SK-N-SH treated with all-trans-retinoic acid at 6 μM for 48 hours (cell line): Measurements from ENCODE around the gene RBM45.

ENCODE experiments used
- ATAC-seq: fragments of 200-7000 bp; cut with Tn5 transposase; 3 replicates; pipeline ENCODE4 v1.9.1; 2020; ENCODE audit warnings: mild to moderate bottlenecking, moderate library complexity
- BACH2 ChIP-seq: fragments of 250-450 bp; sonication (Bioruptor Pico); IDR thresholded peaks from 2 replicates; pipeline ENCODE4 v1.9.0; 2021; ENCODE audit warnings: mild to moderate bottlenecking, borderline replicate concordance
- CSDC2 ChIP-seq: fragments of 250-450 bp; sonication (Bioruptor Pico); IDR thresholded peaks from 2 replicates; pipeline ENCODE4 v1.5.0; 2020; ENCODE audit warnings: mild to moderate bottlenecking, moderate library complexity
- ESRRG ChIP-seq: fragments of 250-450 bp; sonication (Bioruptor Pico); IDR thresholded peaks from 2 replicates; pipeline ENCODE4 v1.6.1; 2021; ENCODE audit warnings: mild to moderate bottlenecking
- GLIS3 ChIP-seq: fragments of 250-450 bp; sonication (Bioruptor Pico); IDR thresholded peaks from 2 replicates; pipeline ENCODE4 v1.5.0; 2020; ENCODE audit warnings: mild to moderate bottlenecking, moderate library complexity
- ISL1 ChIP-seq: fragments of 250-450 bp; sonication (Bioruptor Pico); IDR thresholded peaks from 2 replicates; pipeline ENCODE4 v2.1.2; 2022; ENCODE audit warnings: mild to moderate bottlenecking, moderate library complexity
- OSR1 ChIP-seq: fragments of 250-450 bp; sonication (Bioruptor Pico); IDR thresholded peaks from 2 replicates; pipeline ENCODE4 v1.8.0; 2022; ENCODE audit warnings: moderate library complexity, mild to moderate bottlenecking, inconsistent platforms
- PPARA ChIP-seq: fragments of 250-450 bp; sonication (Bioruptor Pico); IDR thresholded peaks from 2 replicates; pipeline ENCODE4 v1.5.0; 2020; ENCODE audit warnings: mild to moderate bottlenecking, borderline replicate concordance
- RARB ChIP-seq: fragments of 250-450 bp; sonication (Bioruptor Pico); IDR thresholded peaks from 2 replicates; pipeline ENCODE4 v1.8.0; 2021; ENCODE audit warnings: mild to moderate bottlenecking, moderate library complexity
- SNAI2 ChIP-seq: fragments of 250-450 bp; sonication (Bioruptor Pico); IDR thresholded peaks from 2 replicates; pipeline ENCODE4 v1.5.0; 2020; ENCODE audit warnings: mild to moderate bottlenecking, moderate library complexity
- TCF4 ChIP-seq: fragments of 250-450 bp; sonication (Bioruptor Pico); IDR thresholded peaks from 2 replicates; pipeline ENCODE4 v1.8.0; 2021; ENCODE audit warnings: mild to moderate bottlenecking, moderate library complexity, borderline replicate concordance
- TOX ChIP-seq: fragments of 250-450 bp; sonication (Bioruptor Pico); IDR thresholded peaks from 2 replicates; pipeline ENCODE4 v1.8.0; 2021; ENCODE audit warnings: mild to moderate bottlenecking, moderate library complexity, borderline replicate concordance
- ZC3H10 ChIP-seq: fragments of 250-450 bp; sonication (Bioruptor Pico); IDR thresholded peaks from 2 replicates; pipeline ENCODE4 v1.5.1; 2021; ENCODE audit warnings: mild to moderate bottlenecking, moderate library complexity
- ZFP3 ChIP-seq: fragments of 250-450 bp; sonication (Bioruptor Pico); IDR thresholded peaks from 2 replicates; pipeline ENCODE4 v1.5.0; 2020; ENCODE audit warnings: mild to moderate bottlenecking, moderate library complexity
- ZFP30 ChIP-seq: fragments of 450-650 bp; formaldehyde crosslinking; IDR thresholded peaks from 2 replicates; pipeline ENCODE4 v1.5.0; 2022; ENCODE audit warnings: mild to moderate bottlenecking, moderate library complexity
- ZNF565 ChIP-seq: fragments of 450-650 bp; formaldehyde crosslinking; conservative IDR thresholded peaks from 2 replicates; pipeline ENCODE4 v1.5.0; 2020; ENCODE audit warnings: low read depth, mild to moderate bottlenecking, moderate library complexity
- ZNF70 ChIP-seq: fragments of 450-650 bp; formaldehyde crosslinking; IDR thresholded peaks from 2 replicates; pipeline ENCODE4 v1.5.0; 2020; ENCODE audit warnings: mild to moderate bottlenecking, moderate library complexity
- ZNF8 ChIP-seq: fragments of 450-650 bp; formaldehyde crosslinking; IDR thresholded peaks from 2 replicates; pipeline ENCODE4 v1.5.0; 2020; ENCODE audit warnings: mild to moderate bottlenecking, moderate library complexity
- TF ChIP-seq, protein P1 (sequence below): fragments of 250-450 bp; sonication (Bioruptor Pico); IDR thresholded peaks from 2 replicates; pipeline ENCODE4 v1.5.1; 2021; ENCODE audit warnings: mild to moderate bottlenecking, moderate library complexity
- TF ChIP-seq, protein P2 (sequence below): fragments of 250-450 bp; sonication (Bioruptor Pico); IDR thresholded peaks from 2 replicates; pipeline ENCODE4 v1.5.0; 2020; ENCODE audit warnings: mild to moderate bottlenecking, moderate library complexity
- TF ChIP-seq, protein P3 (sequence below): fragments of 250-450 bp; sonication (Bioruptor Pico); IDR thresholded peaks from 2 replicates; pipeline ENCODE4 v1.8.0; 2020; ENCODE audit warnings: mild to moderate bottlenecking, moderate library complexity, borderline replicate concordance
- TF ChIP-seq, protein P4 (sequence below): fragments of 250-450 bp; sonication (Bioruptor Pico); IDR thresholded peaks from 2 replicates; pipeline ENCODE4 v1.5.1; 2020; ENCODE audit warnings: low read depth, mild to moderate bottlenecking, moderate library complexity

RBM45 gene

DNA sequence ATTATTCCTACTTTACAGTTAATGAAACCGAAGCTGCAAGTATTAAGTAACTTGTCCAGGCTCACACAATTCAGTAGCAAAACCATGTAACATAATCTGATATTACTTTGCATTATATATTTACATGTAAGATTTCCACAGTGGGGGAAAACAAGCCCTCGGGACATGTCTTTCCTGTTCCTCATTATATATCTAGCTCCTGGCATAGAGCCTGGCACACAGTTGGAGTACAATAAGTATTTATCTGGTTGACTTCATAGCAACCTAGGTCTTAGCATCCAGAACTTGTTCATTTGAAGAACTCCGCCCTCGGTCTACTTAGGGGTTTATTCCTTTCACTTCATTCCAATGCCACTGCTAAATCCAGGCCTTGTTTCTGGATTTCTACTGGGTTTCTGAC is 1.6 kb upstream of the RBM45 start:
- ATAC-seq, result no peak
- TF ChIP-seq ISL1 (no peak), ESRRG (no peak), ZFP3 (CRISPR knock-in tag) (no peak), SNAI2 (CRISPR knock-in tag) (no peak), TCF4 (CRISPR knock-in tag) (no peak)
- TF ChIP-seq, protein P1, sequence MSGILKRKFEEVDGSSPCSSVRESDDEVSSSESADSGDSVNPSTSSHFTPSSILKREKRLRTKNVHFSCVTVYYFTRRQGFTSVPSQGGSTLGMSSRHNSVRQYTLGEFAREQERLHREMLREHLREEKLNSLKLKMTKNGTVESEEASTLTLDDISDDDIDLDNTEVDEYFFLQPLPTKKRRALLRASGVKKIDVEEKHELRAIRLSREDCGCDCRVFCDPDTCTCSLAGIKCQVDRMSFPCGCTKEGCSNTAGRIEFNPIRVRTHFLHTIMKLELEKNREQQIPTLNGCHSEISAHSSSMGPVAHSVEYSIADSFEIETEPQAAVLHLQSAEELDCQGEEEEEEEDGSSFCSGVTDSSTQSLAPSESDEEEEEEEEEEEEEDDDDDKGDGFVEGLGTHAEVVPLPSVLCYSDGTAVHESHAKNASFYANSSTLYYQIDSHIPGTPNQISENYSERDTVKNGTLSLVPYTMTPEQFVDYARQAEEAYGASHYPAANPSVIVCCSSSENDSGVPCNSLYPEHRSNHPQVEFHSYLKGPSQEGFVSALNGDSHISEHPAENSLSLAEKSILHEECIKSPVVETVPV, result no peak
- TF ChIP-seq, protein P2, sequence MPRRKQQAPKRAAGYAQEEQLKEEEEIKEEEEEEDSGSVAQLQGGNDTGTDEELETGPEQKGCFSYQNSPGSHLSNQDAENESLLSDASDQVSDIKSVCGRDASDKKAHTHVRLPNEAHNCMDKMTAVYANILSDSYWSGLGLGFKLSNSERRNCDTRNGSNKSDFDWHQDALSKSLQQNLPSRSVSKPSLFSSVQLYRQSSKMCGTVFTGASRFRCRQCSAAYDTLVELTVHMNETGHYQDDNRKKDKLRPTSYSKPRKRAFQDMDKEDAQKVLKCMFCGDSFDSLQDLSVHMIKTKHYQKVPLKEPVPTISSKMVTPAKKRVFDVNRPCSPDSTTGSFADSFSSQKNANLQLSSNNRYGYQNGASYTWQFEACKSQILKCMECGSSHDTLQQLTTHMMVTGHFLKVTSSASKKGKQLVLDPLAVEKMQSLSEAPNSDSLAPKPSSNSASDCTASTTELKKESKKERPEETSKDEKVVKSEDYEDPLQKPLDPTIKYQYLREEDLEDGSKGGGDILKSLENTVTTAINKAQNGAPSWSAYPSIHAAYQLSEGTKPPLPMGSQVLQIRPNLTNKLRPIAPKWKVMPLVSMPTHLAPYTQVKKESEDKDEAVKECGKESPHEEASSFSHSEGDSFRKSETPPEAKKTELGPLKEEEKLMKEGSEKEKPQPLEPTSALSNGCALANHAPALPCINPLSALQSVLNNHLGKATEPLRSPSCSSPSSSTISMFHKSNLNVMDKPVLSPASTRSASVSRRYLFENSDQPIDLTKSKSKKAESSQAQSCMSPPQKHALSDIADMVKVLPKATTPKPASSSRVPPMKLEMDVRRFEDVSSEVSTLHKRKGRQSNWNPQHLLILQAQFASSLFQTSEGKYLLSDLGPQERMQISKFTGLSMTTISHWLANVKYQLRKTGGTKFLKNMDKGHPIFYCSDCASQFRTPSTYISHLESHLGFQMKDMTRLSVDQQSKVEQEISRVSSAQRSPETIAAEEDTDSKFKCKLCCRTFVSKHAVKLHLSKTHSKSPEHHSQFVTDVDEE, result no peak
- TF ChIP-seq, all 23 proteins: peak for 0

DNA sequence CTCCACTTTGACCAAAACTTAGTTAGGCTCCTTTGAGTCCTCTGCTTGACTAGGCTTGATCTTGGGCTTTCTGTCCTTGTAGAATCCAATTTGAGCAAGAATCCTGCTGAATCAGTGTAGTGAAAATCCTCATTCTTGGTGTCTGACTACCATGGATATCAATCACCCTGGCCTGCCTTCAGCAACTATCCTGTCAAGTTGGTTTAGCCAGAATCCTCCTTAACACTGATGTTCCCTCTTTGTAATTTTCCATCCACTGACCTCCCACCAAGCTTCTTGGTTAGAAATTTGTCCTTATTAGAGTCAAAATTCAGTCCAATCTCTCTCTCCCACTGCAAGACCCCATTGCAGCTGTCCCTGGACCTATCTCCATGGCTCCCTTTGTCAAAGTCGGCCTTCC is 494 bp upstream of the RBM45 start:
- TF ChIP-seq TOX, result no peak
- TF ChIP-seq ZNF8, result no peak
- TF ChIP-seq, all 23 proteins: peak for 0
- no peak for ATAC-seq

DNA sequence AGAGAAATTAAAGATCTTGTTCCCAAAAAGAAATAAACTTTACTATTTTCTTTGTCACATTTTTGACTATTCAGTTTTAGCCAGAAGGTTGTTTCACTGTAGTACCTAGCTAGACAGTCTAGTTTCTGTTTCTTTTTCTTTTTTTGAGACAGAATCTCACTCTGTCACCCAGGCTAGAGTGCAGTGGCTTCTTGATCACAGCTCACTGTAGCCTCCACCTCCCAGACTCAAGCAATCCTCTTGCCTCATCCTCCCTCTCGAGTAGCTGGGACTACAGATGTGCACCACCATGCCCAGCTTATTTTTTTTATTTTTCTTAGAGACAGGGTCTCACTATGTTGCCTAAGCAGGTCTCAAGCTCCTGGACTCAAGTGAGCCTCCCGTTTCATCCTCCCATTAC is 2.2 kb downstream of the RBM45 start:
- ATAC-seq, result no peak
- no peak for TF ChIP-seq TOX
- no peak for TF ChIP-seq ZNF70 (CRISPR knock-in tag)
- no peak for TF ChIP-seq SNAI2 (CRISPR knock-in tag)
- TF ChIP-seq, protein P3, sequence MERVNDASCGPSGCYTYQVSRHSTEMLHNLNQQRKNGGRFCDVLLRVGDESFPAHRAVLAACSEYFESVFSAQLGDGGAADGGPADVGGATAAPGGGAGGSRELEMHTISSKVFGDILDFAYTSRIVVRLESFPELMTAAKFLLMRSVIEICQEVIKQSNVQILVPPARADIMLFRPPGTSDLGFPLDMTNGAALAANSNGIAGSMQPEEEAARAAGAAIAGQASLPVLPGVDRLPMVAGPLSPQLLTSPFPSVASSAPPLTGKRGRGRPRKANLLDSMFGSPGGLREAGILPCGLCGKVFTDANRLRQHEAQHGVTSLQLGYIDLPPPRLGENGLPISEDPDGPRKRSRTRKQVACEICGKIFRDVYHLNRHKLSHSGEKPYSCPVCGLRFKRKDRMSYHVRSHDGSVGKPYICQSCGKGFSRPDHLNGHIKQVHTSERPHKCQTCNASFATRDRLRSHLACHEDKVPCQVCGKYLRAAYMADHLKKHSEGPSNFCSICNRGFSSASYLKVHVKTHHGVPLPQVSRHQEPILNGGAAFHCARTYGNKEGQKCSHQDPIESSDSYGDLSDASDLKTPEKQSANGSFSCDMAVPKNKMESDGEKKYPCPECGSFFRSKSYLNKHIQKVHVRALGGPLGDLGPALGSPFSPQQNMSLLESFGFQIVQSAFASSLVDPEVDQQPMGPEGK (CRISPR knock-in tag), result no peak
- TF ChIP-seq ZFP30 (CRISPR knock-in tag), result no peak
- TF ChIP-seq OSR1 (CRISPR knock-in tag), result no peak
- TF ChIP-seq ZFP3 (CRISPR knock-in tag), result no peak

DNA sequence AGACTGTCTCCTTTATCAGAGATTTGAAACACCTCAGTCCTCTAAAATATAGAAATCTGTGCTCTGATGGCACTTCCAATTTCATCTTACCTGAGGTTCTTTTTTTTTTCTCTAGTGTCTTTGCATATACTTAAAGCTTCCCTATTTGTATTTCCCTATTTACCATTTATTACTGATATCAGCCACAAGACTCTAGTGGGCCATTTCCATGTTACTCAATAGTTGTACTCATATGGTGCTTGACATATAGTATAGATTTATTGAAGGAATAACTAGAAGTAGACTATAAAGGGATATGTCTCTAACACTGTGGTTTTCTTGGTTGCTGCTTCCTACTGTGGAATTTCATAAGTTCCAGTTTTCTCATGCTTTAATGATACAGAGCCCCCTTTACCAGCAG is 3.0 kb downstream of the RBM45 start:
- TF ChIP-seq ESRRG (no peak), SNAI2 (CRISPR knock-in tag) (no peak), BACH2 (no peak), CSDC2 (CRISPR knock-in tag) (no peak), ZNF70 (CRISPR knock-in tag) (no peak), OSR1 (CRISPR knock-in tag) (no peak), GLIS3 (no peak), RARB (CRISPR knock-in tag) (no peak)
- TF ChIP-seq, protein P4, sequence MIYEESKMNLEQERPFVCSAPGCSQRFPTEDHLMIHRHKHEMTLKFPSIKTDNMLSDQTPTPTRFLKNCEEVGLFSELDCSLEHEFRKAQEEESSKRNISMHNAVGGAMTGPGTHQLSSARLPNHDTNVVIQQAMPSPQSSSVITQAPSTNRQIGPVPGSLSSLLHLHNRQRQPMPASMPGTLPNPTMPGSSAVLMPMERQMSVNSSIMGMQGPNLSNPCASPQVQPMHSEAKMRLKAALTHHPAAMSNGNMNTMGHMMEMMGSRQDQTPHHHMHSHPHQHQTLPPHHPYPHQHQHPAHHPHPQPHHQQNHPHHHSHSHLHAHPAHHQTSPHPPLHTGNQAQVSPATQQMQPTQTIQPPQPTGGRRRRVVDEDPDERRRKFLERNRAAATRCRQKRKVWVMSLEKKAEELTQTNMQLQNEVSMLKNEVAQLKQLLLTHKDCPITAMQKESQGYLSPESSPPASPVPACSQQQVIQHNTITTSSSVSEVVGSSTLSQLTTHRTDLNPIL, result no peak
- ATAC-seq, result no peak

DNA sequence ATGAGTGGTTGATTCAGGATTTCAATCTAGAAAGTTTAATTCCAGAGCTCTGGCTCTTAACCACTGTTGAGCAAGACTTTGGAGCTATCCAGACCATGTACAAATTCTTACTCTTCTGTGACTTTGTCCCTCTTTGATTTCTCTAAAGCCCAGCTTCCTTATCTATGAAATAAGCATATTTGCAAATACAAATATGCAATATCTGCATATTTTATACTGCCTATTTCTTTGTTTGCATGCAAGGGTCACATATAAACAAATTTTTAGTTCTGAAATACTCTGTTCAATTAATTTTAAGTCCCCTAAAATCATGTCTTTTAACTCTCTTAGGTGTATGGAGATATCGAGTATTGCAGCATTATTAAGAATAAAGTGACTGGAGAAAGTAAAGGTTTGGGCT is 5.5 kb downstream of the RBM45 start:
- no peak for ATAC-seq
- TF ChIP-seq ZNF8 (no peak), GLIS3 (no peak), TCF4 (CRISPR knock-in tag) (no peak), ZFP30 (CRISPR knock-in tag) (no peak), TOX (no peak), CSDC2 (CRISPR knock-in tag) (no peak), ZNF565 (CRISPR knock-in tag) (no peak), ZNF70 (CRISPR knock-in tag) (no peak), OSR1 (CRISPR knock-in tag) (no peak), PPARA (CRISPR knock-in tag) (no peak), ZC3H10 (no peak), ESRRG (no peak), SNAI2 (CRISPR knock-in tag) (no peak)
- TF ChIP-seq, protein P4, result no peak
- TF ChIP-seq, protein P1, result no peak
- TF ChIP-seq, protein P3 (CRISPR knock-in tag), result no peak
